DLD1 (cell line): ENCODE data around the gene ZFAND2B.

Source experiments
- in situ Hi-C: cut with HindIII; loops from 2 replicates; pipeline ENCODE4 v1.10.0; 2017; ENCODE audit warnings: low sequenced_read_pairs

Gene ZFAND2B

GRCh38 chr2:219220652-219221402, 14.2 kb downstream of the ZFAND2B start:
- in situ Hi-C loops = no loop called here

GRCh38 chr2:219221957-219222518, 15.5 kb downstream of the ZFAND2B start:
- in situ Hi-C loops = no loop called here

GRCh38 chr2:219223831-219224610, 17.4 kb downstream of the ZFAND2B start:
- in situ Hi-C loops = no loop called here

- in situ Hi-C loops = no loop called here
Observed at GRCh38 chr2:219225350-219225749, 18.8 kb downstream of the ZFAND2B start.

- in situ Hi-C loops = no loop called here
Observed at GRCh38 chr2:219228041-219228910, 21.7 kb downstream of the ZFAND2B start.

- in situ Hi-C loops = no loop called here
Observed at GRCh38 chr2:219228911-219229304, 22.3 kb downstream of the ZFAND2B start.

- in situ Hi-C loops = no loop called here
Observed at GRCh38 chr2:219229305-219230058, 22.9 kb downstream of the ZFAND2B start, which contains the start of the genes ANKZF1 and ATG9A. ANKZF1 (plus strand) TSS chr2:219229806; CDS start chr2:219230258, 452 bp downstream. ATG9A (minus strand) TSS chr2:219229636; CDS start chr2:219228024, 1,612 bp downstream.

GRCh38 chr2:219230059-219230540, 23.5 kb downstream of the ZFAND2B start:
- in situ Hi-C loops = no loop called here

- in situ Hi-C loops = no loop called here
Observed at GRCh38 chr2:219234331-219234730, 27.7 kb downstream of the ZFAND2B start.

- in situ Hi-C loops = no loop called here
Observed at GRCh38 chr2:219243291-219243761, 36.7 kb downstream of the ZFAND2B start.

- in situ Hi-C loops = no loop called here
Observed at GRCh38 chr2:219244789-219245147, 38.2 kb downstream of the ZFAND2B start.

- in situ Hi-C loops = no loop called here
Observed at GRCh38 chr2:219245148-219245898, 38.7 kb downstream of the ZFAND2B start, which contains the start of the genes GLB1L and STK16. GLB1L (minus strand) TSS chr2:219245444; CDS start chr2:219243573, 1,871 bp downstream. STK16 (plus strand) TSS chr2:219245479; CDS start chr2:219246000, 521 bp downstream.

GRCh38 chr2:219245899-219246230, 39.3 kb downstream of the ZFAND2B start:
- in situ Hi-C loops = no loop called here

GRCh38 chr2:219246559-219246958, 40.0 kb downstream of the ZFAND2B start:
- in situ Hi-C loops = no loop called here

GRCh38 chr2:219247678-219248642, 41.4 kb downstream of the ZFAND2B start:
- in situ Hi-C loops = no loop called here

- in situ Hi-C loops = no loop called here
Observed at GRCh38 chr2:219248845-219249202, 42.2 kb downstream of the ZFAND2B start.

GRCh38 chr2:219249203-219249980, 42.8 kb downstream of the ZFAND2B start:
- in situ Hi-C loops = no loop called here
